Fibroblast of peridontal ligament (primary cell): ENCODE data around the gene PCCA.
A peak's percentile ranks its signal among the peaks of the same experiment; 100 is the strongest.
"Not testable (repeated sequence)": the region's sequence is repeated elsewhere in the genome, so short reads cannot be mapped to it uniquely, and the experiment has no call there.

ENCODE experiments used
- DNase-seq: peaks from one replicate; pipeline ENCODE4 v3.0.0-alpha.2; 2010; ENCODE audit errors: extremely low read depth

PCCA gene

DNA sequence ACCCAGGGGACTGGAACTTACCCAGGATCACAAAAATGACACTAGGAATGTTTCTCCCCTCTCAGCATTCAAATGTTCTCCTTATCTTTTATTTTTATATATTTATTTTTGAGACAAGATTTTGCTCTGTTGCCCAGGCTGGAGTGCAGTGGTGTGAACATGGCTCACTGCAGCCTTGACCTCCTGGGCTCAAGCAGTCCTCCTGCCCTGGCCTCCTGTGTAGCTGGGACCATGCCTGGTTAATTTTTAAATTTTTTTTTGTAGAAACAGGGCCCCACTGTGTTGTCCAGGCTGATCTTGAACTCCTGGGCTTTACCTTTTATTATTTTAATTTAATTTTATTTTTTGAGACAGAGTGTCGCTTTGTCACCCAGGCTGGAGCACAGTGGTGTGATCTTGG, 108.2 kb downstream of the PCCA start:
- no peak for DNase-seq

DNA sequence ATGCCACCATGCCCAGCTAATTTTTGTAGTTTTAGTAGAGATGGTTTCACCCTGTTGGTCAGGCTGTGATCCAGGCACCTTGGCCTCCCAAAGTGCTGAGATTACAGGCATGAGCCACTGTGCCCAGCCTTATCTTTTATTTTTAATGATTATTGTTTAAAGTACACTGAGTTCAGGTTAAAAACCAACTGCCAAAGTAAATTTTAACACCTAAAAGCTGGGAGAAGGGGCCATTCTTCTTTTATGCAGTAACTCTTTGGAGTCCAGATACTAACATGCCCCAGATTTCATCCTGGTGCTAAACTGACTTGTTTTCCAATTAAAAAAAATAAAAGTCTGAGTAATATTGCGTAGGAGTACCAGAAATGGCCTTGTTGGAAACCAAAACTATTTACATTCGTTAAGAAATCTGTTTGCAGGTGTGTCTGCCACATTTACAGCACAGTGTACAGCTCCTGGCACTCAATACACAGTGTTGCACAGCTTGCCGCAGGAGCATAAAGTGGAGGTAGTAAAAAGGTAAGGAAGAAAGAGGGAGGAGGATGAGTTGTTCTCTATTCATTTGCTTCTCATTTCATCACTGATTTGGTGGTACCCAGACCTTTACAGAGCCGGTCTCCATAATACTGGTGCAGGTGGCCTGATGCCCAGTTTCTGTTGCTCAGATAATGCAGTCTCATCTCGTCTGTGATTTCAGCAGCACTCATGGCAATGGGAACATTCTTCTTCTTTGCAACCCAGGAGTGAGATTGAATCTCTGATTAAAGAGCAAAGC, 108.9 kb downstream of the PCCA start:
- DNase-seq, result no peak

DNA sequence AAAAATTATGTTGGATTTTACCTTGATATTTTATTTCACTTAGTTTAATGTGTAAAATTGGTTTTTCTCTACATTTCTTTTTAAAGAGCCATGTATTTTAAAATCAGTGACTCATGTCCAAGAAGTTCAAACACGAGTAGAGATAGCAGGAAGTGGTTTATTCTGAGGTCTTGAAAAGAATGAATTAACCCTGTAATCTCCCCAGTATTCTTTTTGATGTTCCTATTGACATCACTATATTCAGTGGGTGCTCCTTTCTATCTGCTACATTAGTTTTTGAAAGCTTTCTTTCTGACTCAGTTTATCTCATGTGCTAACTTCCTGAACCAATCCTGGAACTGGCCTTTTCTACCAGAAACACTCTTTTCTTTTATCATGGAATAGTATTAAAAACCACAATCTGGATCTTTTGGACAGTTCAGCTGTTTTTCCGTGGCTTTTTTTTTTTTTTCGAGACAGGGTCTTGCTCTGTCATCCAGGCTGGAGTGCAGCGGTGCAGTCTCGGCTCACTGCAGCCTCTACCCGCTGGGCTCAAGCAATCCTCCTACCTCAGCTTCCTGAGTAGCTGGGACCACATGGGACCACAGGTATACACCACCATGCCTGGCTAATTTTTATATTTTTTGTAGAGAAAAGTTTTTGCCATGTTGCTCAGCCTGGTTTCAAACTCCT, 114.9 kb downstream of the PCCA start:
- DNase-seq, result peak; percentile 59

DNA sequence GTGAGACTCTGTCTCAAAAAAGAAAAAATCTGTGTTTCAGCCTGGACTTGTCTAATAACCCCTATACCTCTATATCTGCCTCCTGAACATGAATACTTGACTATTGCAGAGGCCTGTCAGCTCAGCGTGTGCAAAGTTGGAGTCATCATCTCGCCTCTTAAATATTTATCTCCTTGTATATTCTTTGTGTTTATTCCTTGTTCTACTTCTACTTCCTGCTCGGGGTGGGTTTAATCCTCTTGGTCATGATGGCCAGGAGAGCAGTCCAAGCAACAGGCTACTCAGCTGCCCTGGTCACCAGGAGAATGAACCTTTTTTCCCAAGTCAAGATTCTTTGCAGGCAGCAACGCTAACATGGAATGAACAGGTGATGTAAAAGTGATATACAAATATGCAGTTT, 119.1 kb downstream of the PCCA start:
- no peak for DNase-seq

DNA sequence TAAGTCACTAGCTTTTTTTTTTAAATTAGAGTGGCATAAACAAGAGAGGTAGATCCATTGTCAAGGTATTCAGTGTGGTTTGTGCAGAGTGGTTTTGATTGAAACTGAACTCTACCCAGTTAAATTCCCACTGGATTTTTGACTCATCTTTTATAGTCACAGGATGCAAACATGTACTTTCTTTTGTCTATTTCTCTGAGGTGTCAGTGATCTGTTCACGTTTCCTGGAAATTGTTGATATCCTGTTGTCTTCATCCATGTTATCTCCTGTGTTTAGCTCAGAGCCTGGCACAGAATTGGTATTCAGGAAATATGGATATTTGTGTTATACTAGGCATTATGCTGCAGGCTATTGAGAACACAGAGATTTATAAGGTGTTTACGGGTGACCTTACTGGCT, 119.7 kb downstream of the PCCA start:
- no peak for DNase-seq

DNA sequence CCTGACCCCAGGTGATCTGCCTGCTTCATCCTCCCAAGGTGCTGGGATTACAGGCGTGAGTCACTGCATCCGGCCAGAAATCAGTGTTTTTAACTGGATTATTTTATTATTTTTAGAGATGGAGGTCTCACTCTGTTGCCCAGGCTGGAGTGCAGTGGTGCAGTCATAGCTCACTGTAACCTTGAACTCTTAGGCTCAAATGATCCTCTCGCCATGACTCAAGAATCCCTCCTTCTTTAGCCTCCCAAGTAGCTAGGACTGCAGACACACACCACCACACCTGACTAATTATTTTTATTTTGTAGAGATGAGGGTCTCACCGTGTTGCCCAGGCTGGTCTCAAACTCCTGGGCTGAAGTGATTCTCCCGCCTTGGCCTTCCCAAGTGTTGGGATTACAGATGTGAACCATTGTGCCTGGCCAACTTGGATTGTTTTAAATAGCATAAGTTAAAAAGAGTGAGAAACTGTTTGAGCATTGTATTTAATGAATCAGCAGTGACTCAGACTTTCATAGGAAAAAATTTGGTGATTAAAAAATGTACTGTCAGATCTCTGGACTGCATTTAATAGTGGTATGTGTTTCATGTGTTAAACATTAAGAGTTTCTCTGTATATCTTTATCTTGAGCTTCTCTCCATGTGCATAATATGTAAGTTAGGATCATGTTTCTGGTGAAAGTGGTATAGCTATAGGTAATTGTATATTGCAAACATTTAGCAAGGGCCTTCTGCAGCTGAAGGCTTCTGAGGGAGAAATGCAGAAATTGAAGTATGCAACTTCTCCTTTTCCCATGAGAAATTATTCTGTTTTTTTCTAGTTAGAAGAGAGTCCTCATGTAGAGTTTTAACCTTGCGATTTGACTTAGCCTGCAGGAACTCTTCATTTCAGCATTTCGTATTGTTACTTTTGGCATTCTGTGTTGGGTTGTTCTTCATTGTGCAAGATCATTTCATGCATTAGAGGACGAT, 121.2 kb downstream of the PCCA start:
- DNase-seq, result peak; percentile 81

DNA sequence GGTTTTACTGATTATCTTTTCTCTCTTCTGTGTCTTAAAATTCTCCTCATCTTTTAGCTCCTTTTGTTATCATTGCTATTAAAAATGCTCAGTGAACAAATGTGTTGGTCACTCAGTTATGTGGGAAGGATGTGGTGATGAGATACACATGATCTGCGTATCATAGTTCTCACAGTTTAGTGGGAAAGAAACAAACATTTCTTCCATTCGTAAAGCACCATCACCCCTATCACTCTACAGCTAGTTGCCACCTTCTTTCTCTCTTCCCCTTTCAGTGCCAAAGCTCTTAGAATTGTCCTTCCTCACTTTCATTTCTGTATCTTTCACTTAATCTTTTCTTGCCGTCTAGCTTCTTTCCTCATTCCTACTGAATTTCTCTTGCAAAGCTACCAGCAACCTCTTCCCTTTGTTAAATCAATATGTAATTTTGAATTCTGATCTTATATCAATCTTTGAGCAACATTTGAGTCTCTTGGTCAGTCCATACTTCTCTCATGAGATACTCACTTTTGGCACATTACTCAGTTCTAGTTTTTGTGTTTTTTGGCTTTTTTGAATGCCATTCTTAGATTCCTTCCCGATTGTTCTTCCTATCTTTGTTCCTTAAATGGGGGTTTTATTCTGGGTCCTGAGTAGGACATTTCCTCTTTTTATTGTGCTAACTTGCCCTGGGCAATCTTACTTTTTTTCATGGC, 122.3 kb downstream of the PCCA start:
- DNase-seq, result peak; percentile 51

DNA sequence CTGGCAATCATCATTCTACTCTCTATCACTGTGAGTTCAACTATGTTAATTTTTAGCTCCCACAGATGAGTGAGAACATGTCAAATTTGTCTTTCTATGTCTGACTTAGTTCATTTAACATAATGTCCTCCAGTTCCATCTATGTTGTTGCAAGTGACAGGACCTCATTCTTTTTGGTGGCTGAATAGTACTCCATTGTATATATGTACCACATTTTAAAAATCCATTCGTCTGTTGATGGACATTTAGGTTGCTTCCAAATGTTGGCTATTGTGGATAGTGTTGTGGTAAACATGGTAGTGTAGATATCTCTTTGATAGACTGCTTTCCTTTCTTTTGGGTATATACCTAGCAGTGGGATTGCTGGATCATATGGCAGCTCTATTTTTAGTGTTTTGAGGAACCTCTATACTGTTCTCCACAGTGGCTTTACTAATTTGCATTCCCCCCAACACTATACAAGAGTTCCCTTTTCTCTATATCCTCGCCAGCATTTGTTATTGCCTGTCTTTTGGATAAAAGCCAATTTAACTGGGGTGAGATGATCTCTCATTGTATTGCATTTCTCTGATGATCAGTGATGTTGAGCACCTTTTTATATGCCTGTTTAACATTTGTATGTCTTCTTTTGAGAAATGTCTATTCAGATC, 124.1 kb downstream of the PCCA start:
- DNase-seq, result no peak

DNA sequence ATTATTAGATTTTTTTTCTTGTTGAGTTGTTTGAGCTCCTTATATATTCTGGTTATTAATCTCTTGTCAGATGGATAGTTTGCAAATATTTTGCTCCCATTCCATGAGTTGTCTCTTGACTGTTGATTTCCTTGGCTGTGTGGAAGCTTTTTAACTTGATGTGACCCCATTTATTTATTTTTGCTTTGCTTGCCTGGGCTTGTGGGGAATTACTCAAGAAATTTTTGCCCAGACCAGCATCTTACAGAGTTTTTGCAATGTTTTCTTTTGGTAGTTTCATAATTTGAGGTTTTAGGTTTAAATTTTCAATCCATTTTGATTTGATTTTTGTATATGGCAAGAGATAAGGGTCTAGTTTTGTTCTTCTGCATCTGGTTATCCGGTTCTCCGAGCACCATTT, 124.7 kb downstream of the PCCA start:
- DNase-seq, result peak; percentile 83

DNA sequence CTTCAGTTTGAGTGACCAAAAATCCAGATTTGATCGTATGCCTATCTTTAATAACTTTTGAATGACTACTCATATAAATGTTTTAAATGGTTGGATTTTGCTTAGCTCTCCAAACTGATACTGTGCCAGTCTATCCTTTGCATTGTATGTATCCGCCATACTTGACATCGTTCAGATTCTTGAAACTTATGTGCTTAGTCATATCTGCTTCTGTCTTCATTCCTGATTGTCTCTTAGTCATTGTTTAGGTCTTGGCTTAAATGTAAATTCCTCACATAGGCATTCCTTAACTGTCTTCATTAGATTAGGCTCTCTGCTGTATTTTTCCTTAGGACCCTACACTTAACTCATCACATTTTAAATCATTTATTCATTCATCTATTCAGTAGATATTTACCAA, 126.0 kb downstream of the PCCA start:
- peak; percentile 85 for DNase-seq

DNA sequence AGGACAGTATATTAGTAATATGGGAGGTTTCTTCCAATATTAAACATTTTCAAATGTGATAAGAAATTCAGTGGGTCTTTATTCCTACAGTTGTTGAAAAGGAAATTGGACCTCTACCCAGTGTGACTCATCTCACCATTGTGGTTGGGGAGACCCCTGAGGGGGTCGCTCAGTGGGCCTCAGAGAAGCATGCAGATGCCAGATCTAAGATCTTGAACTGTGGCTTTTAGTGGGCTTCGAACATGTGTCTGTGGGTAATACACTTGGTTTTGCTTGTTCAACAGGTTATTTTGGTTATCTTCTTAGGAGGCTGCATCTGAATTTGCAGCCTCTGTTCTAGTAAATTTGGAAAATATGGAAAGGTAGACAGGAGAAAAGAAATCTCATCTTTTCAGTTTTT, 132.3 kb downstream of the PCCA start:
- no peak for DNase-seq

DNA sequence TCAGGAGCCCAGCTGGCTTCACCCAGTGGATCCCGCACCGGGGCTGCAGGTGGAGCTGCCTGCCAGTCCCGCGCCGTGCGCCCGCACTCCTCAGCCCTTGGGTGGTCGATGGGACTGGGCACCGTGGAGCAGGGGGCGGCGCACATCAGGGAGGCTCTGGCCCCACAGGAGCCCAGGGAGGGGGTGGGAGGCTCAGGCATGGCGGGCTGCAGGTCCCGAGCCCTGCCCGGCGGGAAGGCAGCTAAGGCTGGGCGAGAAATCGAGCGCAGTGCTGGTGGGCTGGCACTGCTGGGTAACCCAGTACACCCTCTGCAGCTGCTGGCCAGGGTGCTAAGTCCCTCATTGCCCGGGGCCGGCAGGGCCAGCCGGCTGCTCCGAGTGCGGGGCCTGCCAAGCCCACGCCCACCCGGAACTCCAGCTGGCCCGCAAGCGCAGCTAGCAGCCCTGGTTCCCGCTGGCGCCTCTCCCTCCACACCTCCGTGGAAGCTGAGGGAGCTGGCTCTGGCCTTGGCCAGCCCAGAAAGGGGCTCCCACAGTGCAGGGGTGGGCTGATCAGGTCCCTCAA, 135.2 kb downstream of the PCCA start:
- not testable (repeated sequence) for DNase-seq

DNA sequence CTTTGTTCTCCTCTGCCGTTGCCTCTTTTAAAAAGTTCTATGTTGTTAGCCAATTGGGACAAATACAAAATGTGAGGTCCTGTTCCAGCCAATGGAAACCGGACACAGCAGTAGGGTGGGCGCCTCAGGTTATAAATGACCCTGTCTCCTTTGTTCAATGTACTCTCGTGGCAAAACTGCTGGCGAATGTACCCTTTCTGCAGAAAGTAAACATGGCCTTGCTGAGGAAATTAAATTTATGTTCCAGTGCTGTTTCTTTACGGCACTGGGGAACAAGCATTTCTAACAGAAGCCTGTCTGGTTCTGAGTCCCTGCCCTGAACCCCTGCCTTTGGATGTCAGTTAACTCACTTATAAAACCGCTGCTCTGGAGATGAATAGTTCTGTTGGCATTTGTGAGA, 140.7 kb downstream of the PCCA start:
- no peak for DNase-seq

DNA sequence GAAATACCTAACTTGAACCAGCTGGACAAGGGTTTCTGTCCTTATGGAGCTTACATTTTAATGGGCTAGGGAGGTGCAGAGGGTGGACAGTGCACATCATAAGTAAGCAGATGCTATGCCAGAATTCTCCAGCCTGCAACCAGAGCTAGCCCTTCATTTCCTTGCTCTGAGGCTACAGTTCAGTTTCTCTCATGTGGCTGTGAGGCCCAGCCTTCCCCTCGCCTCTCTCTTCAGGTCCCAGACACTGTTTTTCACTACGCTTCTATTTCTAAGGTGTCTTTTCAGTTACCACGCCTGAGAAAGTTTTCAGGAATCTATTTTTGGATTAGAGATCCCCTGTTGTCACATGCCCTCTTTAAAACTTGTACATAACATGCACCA, 141.9 kb downstream of the PCCA start:
- DNase-seq, result no peak

DNA sequence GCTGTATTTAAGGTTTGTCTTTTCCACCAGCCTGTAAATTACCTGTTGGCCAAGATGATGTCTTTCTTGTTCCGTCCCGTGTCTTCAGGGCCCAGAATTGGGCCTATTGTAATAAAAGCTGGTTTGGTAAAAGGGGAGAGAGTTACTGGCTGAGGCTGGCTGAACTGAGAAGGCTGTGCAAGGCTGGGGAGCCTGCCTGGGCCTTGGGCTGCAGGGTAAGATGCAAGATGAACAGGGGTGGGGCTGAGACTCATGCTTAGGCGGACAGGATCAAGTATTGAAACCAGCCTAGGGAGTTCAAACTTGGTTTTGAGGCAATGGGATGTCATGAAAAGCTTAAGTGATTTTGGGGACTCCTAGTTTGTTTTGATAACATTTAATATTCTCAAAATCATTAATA, 142.3 kb downstream of the PCCA start:
- no peak for DNase-seq

DNA sequence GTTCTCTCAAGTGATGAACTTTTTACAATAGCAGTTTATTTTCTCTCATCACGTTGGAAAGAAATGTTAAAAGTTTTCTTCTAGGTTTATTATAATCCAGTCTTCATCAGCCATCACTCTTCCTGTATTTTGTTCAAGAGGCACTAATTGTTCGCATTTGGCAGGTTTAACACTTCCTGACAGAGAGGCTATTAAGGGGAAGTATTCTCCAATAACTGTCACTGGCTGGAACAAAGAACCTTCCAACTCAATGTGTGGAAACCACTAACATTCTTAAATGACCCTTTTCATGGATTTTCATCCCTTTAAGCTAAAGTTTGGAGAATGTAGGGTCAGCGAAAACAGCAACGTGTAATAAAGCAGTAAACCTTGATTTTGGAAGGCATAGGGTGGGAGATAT, 145.1 kb downstream of the PCCA start:
- no peak for DNase-seq

DNA sequence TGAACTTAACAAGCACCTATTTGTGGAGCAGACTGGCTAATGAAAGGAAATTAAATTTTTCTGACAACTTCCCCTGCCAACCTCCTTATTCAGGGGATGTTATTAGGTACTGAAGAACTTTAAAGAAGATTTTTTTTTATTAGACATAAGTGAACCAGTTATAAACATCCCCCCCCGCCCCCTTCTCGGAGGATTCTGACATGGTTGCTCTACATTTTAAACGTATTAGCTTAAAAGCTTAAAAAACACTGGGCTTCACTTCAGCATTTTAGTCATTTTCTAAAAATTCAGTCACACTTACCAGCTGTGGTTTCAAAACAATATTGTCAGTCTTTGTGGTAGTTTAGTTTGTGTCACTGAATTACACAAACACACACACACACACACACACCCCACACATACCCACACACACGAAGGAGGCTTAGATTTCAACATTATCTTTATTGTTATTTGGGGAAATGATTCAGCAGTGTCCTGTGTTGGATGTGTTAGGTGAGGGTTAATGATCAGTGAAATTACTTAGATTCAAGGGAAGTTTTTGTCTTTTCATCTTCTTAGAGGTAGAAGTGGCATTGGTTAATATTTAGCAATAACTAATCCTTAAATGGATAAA, 145.7 kb downstream of the PCCA start:
- DNase-seq, result peak; percentile 58

DNA sequence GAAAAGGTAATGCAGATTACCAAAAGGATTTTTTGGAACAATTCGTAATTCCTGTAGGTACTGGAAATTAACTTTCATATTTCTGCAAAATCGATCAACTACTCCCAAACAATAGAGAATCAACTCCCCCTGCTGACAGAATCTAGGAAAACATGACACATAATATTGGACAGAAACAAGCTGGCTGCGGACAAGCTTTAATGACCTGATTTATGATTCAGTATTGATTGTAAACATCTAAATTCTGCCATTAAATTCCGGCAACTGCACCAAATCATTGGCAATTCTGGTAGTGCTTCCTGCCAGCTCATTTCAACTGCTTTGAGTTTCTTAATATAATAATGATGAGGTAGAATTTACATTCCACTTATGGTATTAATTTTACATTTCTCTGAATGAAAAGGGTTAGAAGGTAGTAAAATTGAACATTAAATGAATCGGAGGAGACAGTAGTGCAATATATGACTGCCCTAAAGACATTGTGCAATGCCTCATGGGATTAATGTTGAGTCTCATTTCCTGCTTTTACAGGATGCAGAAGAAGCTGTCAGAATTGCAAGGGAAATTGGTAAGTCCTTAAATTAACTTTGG, 146.5 kb downstream of the PCCA start:
- peak; percentile 83 for DNase-seq

DNA sequence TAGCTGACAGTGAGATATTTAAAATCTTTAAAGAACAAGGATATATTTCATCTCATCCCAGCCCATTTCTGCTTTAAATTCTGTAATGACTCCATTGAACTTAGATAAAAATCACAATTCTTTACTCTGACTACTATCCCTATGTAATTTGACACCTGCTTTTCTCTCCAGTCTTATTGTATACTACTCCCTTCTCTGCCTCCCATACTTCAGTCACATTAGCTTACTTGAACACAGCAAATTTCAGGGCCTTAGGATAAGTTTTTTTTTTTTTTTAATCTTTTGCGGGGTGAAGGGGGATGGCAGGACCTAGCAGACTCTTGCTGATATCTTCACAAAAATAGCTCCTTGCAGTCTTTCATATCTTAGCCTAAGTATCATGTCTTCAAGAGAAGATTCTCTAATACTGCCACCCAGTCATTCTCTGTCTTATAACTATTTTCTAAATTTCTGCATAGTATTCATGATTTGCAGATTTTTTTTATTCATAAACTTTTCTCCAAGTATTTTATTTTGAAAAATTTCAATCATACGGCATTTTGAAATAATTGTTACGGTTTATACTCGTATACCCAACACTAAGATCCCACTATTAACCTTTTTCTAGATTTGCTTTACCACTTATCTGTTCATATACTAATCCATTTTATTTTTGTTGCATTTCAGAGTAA, 151.4 kb downstream of the PCCA start:
- peak; percentile 12 for DNase-seq

DNA sequence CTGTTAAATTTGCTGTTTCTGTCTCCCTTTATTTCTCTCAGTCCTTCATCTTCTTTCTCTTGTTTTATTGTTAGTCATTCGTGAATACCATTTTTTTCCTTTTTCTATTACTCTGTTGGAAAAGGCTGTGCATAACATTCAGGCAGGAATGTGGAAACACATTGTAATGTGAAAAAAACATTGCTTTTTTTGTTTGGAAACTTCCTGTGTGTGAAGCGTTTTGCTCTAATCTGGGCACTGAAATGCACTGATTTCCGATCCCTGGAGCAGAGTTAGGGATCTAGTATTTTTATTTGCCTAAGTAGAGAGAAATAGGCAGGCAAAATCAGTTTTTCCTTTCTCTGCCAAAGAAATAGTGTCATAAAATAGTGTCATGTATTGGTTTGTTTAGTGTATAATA, 155.5 kb downstream of the PCCA start:
- peak; percentile 17 for DNase-seq
